Hepatocyte (in vitro differentiated cells): ENCODE results near the gene PDLIM1. TPM values are rescaled to one million over a fixed set of nuclear protein-coding genes. Genes with fewer than 3 reads are reported as not detected.
"Not testable (repeated sequence)": the region's sequence is repeated elsewhere in the genome, so short reads cannot be mapped to it uniquely, and the experiment has no call there.

Experiments used
- DNase-seq: peaks from one replicate; pipeline ENCODE4 v3.0.0-alpha.2; 2016; ENCODE audit warnings: low spot score
- H2AFZ ChIP-seq: fragments of 200-600 bp; sonication (generic); 2 replicates; pipeline ENCODE4 v1.6.0; 2016; ENCODE audit warnings: antibody characterized with exemption, mild to moderate bottlenecking
- H3K27ac ChIP-seq: fragments of 200-600 bp; sonication (generic); 2 replicates; pipeline ENCODE4 v1.5.1; 2016; ENCODE audit warnings: mild to moderate bottlenecking
- H3K27me3 ChIP-seq: fragments of 200-600 bp; sonication (generic); 2 replicates; pipeline ENCODE4 v1.6.1; 2016
- H3K36me3 ChIP-seq: fragments of 200-600 bp; sonication (generic); replicated peaks from 2 replicates; pipeline ENCODE4 v1.5.1; 2016; ENCODE audit warnings: low read depth; ENCODE audit not compliant: insufficient read depth
- H3K4me1 ChIP-seq: fragments of 200-600 bp; sonication (generic); 2 replicates; pipeline ENCODE4 v1.5.1; 2016; ENCODE audit warnings: mild to moderate bottlenecking, moderate library complexity; ENCODE audit not compliant: insufficient read depth
- H3K4me2 ChIP-seq: fragments of 200-600 bp; sonication (generic); 2 replicates; pipeline ENCODE4 v1.6.0; 2016
- H3K4me3 ChIP-seq: fragments of 200-600 bp; sonication (generic); 2 replicates; pipeline ENCODE4 v1.5.1; 2016; ENCODE audit warnings: mild to moderate bottlenecking
- H3K79me2 ChIP-seq: fragments of 200-600 bp; sonication (generic); 2 replicates; pipeline ENCODE4 v1.6.0; 2017; ENCODE audit warnings: mild to moderate bottlenecking
- H3K9me2 ChIP-seq: fragments of 200-600 bp; sonication (generic); replicated peaks from 2 replicates; pipeline ENCODE4 v1.6.0; 2017; ENCODE audit warnings: mild to moderate bottlenecking; ENCODE audit not compliant: insufficient read depth
- H3K9me3 ChIP-seq: fragments of 200-600 bp; sonication (generic); 2 replicates; pipeline ENCODE4 v1.5.1; 2016; ENCODE audit warnings: low read depth, mild to moderate bottlenecking
- H4K20me1 ChIP-seq: fragments of 200-600 bp; sonication (generic); 2 replicates; pipeline ENCODE4 v1.6.0; 2016; ENCODE audit warnings: mild to moderate bottlenecking; ENCODE audit not compliant: insufficient read depth, poor library complexity, severe bottlenecking
- EZH2 ChIP-seq: fragments of 200-600 bp; sonication (generic); IDR thresholded peaks from 2 replicates; pipeline ENCODE4 v1.6.1; 2016; ENCODE audit warnings: antibody characterized with exemption, mild to moderate bottlenecking, borderline replicate concordance
- EZH2phosphoT487 ChIP-seq: fragments of 200-600 bp; sonication (generic); IDR thresholded peaks from one replicate; pipeline ENCODE4 v1.6.1; 2018; ENCODE audit warnings: antibody characterized with exemption, mild to moderate bottlenecking, low read depth, moderate library complexity; ENCODE audit not compliant: unreplicated experiment, severe bottlenecking
- WGBS: methylation state at CpG from one replicate; pipeline ENCODE4 v1.1.6; 2016; ENCODE audit warnings: low lambda C conversion rate; ENCODE audit errors: missing lambda C conversion rate; 5-methylcytosine and 5-hydroxymethylcytosine counted together
- polyA plus RNA-seq: library from polyadenylated mRNA; unstranded; fragments of >200 nt; fragmentation: Nextera tagmentation; extraction: Ambion mirVana; gene quantifications from 2 replicates; pipeline ENCODE4 v1.2.1, GENCODE V29; 2016
- total RNA-seq: library from RNA; depleted of rRNA; stranded (reverse); fragments of >200 nt; gene quantifications from 2 replicates; pipeline ENCODE4 v1.2.3, GENCODE V29; 2014
- TF ChIP-seq, protein P1 (sequence below): fragments of 200-600 bp; sonication (generic); IDR thresholded peaks from 2 replicates; pipeline ENCODE4 v1.5.1; 2016; ENCODE audit warnings: antibody characterized with exemption, mild to moderate bottlenecking; ENCODE audit not compliant: poor library complexity

Gene PDLIM1
- total and polyA plus RNA-seq, 2 experiments from 2014 or later, result 58.2 to 176 TPM

GRCh38 chr10:95211606-95212279 is 79.1 kb downstream of the PDLIM1 start:
- no peak for DNase-seq
- no peaks in the 10 kb centered on the region for H4K20me1 ChIP-seq
- no peaks in the 10 kb centered on the region for H3K36me3 ChIP-seq
- TF ChIP-seq EZH2phosphoT487, result no peak
- no peaks in the 10 kb centered on the region for H3K9me2 ChIP-seq
- no peaks in the 10 kb centered on the region for H3K9me3 ChIP-seq
- no peak overlapping the region for H3K27ac ChIP-seq
- H3K4me3 ChIP-seq, result no peak overlapping the region
- no peaks in the 10 kb centered on the region for H3K27me3 ChIP-seq
- H3K4me2 ChIP-seq, result no peak overlapping the region
- 92% methylated on average over 3 of the region's 3 CpGs for WGBS
- H3K4me1 ChIP-seq, result no peaks in the 10 kb centered on the region
- H2AFZ ChIP-seq, result no peak overlapping the region
- no peaks in the 10 kb centered on the region for H3K79me2 ChIP-seq

DNA sequence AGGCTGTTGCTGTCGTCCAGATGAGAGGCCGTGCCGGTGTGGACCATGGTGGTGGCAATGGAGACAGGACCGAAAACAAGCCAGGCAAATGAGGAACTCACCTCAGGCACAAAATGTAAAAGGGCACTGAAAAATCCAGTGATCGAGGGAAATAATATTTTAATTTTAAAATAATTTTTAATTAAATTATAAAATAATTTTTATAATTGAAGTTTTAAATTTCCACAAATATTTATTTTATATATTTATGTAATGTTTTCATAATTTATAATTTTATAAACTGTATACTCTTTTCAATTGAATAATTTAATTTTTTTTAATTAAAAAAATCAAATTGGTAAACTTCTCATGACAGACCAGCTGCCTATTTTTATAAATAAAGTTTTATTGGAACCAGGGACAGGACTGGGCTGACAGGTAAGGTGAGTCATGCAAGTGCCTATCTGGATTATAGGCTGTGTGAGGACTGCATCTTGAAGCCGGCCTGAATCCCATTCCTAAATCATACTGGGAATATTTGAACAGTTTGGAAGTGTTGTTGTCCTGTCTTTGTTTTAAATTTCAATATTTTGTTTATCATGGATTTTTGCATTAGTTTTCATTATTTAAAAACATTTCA is 81.2 kb downstream of the PDLIM1 start:
- DNase-seq, result no peak
- Histone ChIP-seq H3K79me2 (no peaks in the 10 kb centered on the region), H3K4me2 (no peak overlapping the region), H3K9me3 (no peaks in the 10 kb centered on the region), H3K27ac (no peak overlapping the region), H4K20me1 (no peaks in the 10 kb centered on the region), H3K36me3 (no peaks in the 10 kb centered on the region), H2AFZ (no peak overlapping the region), H3K4me3 (no peak overlapping the region), H3K9me2 (no peaks in the 10 kb centered on the region), H3K27me3 (no peaks in the 10 kb centered on the region), H3K4me1 (no peaks in the 10 kb centered on the region)
- TF ChIP-seq EZH2phosphoT487 (no peak), EZH2 (no peak)
- 97% methylated on average over 6 of the region's 6 CpGs for WGBS

- Histone ChIP-seq H3K4me1 (no peaks in the 10 kb centered on the region), H3K4me3 (no peak overlapping the region), H3K27me3 (no peaks in the 10 kb centered on the region), H3K27ac (no peak overlapping the region), H4K20me1 (no peaks in the 10 kb centered on the region), H3K9me3 (no peaks in the 10 kb centered on the region), H3K36me3 (no peaks in the 10 kb centered on the region), H3K4me2 (no peak overlapping the region), H2AFZ (no peak overlapping the region), H3K9me2 (no peaks in the 10 kb centered on the region), H3K79me2 (no peaks in the 10 kb centered on the region)
- no peak for DNase-seq
- TF ChIP-seq, protein P1, sequence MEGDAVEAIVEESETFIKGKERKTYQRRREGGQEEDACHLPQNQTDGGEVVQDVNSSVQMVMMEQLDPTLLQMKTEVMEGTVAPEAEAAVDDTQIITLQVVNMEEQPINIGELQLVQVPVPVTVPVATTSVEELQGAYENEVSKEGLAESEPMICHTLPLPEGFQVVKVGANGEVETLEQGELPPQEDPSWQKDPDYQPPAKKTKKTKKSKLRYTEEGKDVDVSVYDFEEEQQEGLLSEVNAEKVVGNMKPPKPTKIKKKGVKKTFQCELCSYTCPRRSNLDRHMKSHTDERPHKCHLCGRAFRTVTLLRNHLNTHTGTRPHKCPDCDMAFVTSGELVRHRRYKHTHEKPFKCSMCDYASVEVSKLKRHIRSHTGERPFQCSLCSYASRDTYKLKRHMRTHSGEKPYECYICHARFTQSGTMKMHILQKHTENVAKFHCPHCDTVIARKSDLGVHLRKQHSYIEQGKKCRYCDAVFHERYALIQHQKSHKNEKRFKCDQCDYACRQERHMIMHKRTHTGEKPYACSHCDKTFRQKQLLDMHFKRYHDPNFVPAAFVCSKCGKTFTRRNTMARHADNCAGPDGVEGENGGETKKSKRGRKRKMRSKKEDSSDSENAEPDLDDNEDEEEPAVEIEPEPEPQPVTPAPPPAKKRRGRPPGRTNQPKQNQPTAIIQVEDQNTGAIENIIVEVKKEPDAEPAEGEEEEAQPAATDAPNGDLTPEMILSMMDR, result peak; percentile 42
- TF ChIP-seq EZH2phosphoT487, result no peak
- WGBS, result 62% methylated on average over 8 of the region's 8 CpGs
These were observed 82.0 kb downstream of the PDLIM1 start for GRCh38 chr10:95208702-95209391.

GRCh38 chr10:95202865-95203264 is 87.9 kb downstream of the PDLIM1 start:
- not testable (repeated sequence) for H3K36me3 ChIP-seq, DNase-seq
- WGBS, result 79% methylated on average over 5 of the region's 5 CpGs

DNA sequence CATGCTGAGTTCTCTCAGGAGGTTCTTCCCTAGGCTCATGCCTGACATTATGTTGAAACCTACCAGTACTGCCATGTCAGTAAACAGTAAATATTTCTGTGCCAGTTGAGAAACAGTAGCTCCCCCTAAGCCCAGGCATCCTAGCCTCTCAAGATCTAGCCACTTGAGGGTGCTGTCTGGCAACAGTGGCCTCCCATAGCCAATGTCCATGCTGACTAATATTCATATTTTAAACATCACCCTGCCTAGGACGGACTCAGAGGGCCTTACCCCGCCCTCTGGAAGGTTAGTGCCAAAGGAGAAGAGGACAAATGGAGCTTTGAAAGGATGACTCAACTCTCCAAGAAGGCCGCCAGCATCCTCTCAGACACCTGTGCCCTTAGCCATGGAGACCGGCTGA is 89.1 kb downstream of the PDLIM1 start:
- no peak for TF ChIP-seq EZH2phosphoT487
- TF ChIP-seq, protein P1, result no peak
- no peak for TF ChIP-seq EZH2
- H3K27me3 ChIP-seq, result no peaks in the 10 kb centered on the region
- H3K9me3 ChIP-seq, result no peaks in the 10 kb centered on the region
- 100% methylated on average over 4 of the region's 4 CpGs for WGBS
- H3K27ac ChIP-seq, result no peak overlapping the region
- no peaks in the 10 kb centered on the region for H3K9me2 ChIP-seq
- no peaks in the 10 kb centered on the region for H3K4me1 ChIP-seq
- H3K79me2 ChIP-seq, result no peaks in the 10 kb centered on the region
- no peak overlapping the region for H2AFZ ChIP-seq
- H3K4me2 ChIP-seq, result no peak overlapping the region
- no peaks in the 10 kb centered on the region for H4K20me1 ChIP-seq
- H3K4me3 ChIP-seq, result no peak overlapping the region
- H3K36me3 ChIP-seq, result no peaks in the 10 kb centered on the region
- DNase-seq, result no peak

More at GRCh38 chr10:95202865-95203264, 87.9 kb downstream of the PDLIM1 start:
- H3K9me2 ChIP-seq, H3K4me3 ChIP-seq, H3K79me2 ChIP-seq, H3K27ac ChIP-seq, H3K9me3 ChIP-seq, H3K4me2 ChIP-seq, H3K4me1 ChIP-seq, H3K27me3 ChIP-seq, H2AFZ ChIP-seq, H4K20me1 ChIP-seq: not testable (repeated sequence)
